Astrocyte (in vitro differentiated cells and primary cell): Measurements from ENCODE around the gene EPOP. TPM values are rescaled to one million over a fixed set of nuclear protein-coding genes. Genes with fewer than 3 reads are reported as not detected.

Source experiments
- DNase-seq: peaks from one replicate; pipeline ENCODE4 v3.0.0-alpha.2; 2010; ENCODE audit warnings: low read depth
- FAIRE-seq: peaks from 2 replicates; lab custom pipeline; 2011; peaks lifted over from hg19 to GRCh38; lab: Jason Lieb, UNC
- H2AFZ ChIP-seq: 2 replicates; pipeline ENCODE4 v1.6.0; 2012; ENCODE audit warnings: low read depth, low read length, inconsistent platforms
- H3K27ac ChIP-seq: 2 replicates; pipeline ENCODE4 v1.5.1; 2011; ENCODE audit warnings: low read depth, low read length, inconsistent platforms
- H3K27me3 ChIP-seq: 2 replicates; pipeline ENCODE4 v1.6.0; 2011; ENCODE audit warnings: low read length, inconsistent platforms; ENCODE audit not compliant: insufficient read depth
- H3K36me3 ChIP-seq: 2 replicates; pipeline ENCODE4 v1.5.1; 2011; ENCODE audit warnings: low read length, inconsistent platforms; ENCODE audit not compliant: insufficient read depth
- H3K4me1 ChIP-seq: 2 replicates; pipeline ENCODE4 v1.5.1; 2011; ENCODE audit warnings: low read length, inconsistent platforms; ENCODE audit not compliant: insufficient read depth
- H3K4me2 ChIP-seq: 2 replicates; pipeline ENCODE4 v1.6.0; 2012; ENCODE audit warnings: low read length, inconsistent platforms
- H3K4me3 ChIP-seq: 2 replicates; pipeline ENCODE4 v1.5.1; 2011; ENCODE audit warnings: low read depth, mild to moderate bottlenecking, low read length, inconsistent platforms; ENCODE audit not compliant: insufficient read depth
- H3K79me2 ChIP-seq: 2 replicates; pipeline ENCODE4 v1.6.0; 2012; ENCODE audit warnings: mild to moderate bottlenecking, low read length, inconsistent platforms; ENCODE audit not compliant: insufficient read depth
- H3K9ac ChIP-seq: 2 replicates; pipeline ENCODE4 v1.6.0; 2012; ENCODE audit warnings: mild to moderate bottlenecking, low read length, inconsistent platforms
- H3K9me3 ChIP-seq: 2 replicates; pipeline ENCODE4 v1.5.1; 2012; ENCODE audit warnings: low read depth, mild to moderate bottlenecking, low read length, inconsistent platforms; ENCODE audit not compliant: insufficient read depth
- H4K20me1 ChIP-seq: 2 replicates; pipeline ENCODE4 v1.6.0; 2012; ENCODE audit warnings: low read length, inconsistent platforms; ENCODE audit not compliant: insufficient read depth
- H3K27ac Mint-ChIP-seq: one replicate; pipeline ENCODE4 v1.8.0; 2021; ENCODE audit warnings: mild to moderate bottlenecking, mixed read lengths; ENCODE audit not compliant: unreplicated experiment
- H3K27me3 Mint-ChIP-seq: one replicate; pipeline ENCODE4 v1.8.0; 2021; ENCODE audit warnings: low read depth, mixed read lengths; ENCODE audit not compliant: unreplicated experiment
- H3K36me3 Mint-ChIP-seq: one replicate; pipeline ENCODE4 v1.8.0; 2021; ENCODE audit warnings: low read depth, mixed read lengths; ENCODE audit not compliant: unreplicated experiment
- H3K4me1 Mint-ChIP-seq: one replicate; pipeline ENCODE4 v1.8.0; 2021; ENCODE audit warnings: low read depth, mixed read lengths; ENCODE audit not compliant: unreplicated experiment
- H3K4me3 Mint-ChIP-seq: one replicate; pipeline ENCODE4 v1.8.0; 2021; ENCODE audit warnings: mild to moderate bottlenecking, moderate library complexity, mixed read lengths; ENCODE audit not compliant: unreplicated experiment
- H3K9me3 Mint-ChIP-seq: one replicate; pipeline ENCODE4 v1.8.0; 2021; ENCODE audit warnings: mild to moderate bottlenecking, mixed read lengths; ENCODE audit not compliant: unreplicated experiment
- CTCF ChIP-seq: IDR thresholded peaks from 2 replicates; pipeline ENCODE4 v1.5.1; 2011; ENCODE audit warnings: low read depth, mild to moderate bottlenecking, inconsistent platforms, low read length, moderate library complexity; ENCODE audit not compliant: insufficient read depth
- EZH2 ChIP-seq: IDR thresholded peaks from 2 replicates; pipeline ENCODE4 v1.6.1; 2012; ENCODE audit warnings: mild to moderate bottlenecking, low read length, inconsistent platforms; ENCODE audit not compliant: insufficient read depth
- total RNA-seq: library from RNA; stranded (reverse); gene quantifications from 2 replicates; pipeline ENCODE4 v1.2.1, GENCODE V29; 2021

EPOP gene
- total RNA-seq, 1 donor from 2014 or later = 4.1 TPM

GRCh38 chr17:38697061-38697820 lies 22.5 kb upstream of the EPOP start:
- Mint-ChIP-seq H3K9me3 (peaks cover 2% of the 10 kb centered on the region), H3K4me3 (no peak overlapping the region), H3K36me3 (peaks cover 4% of the 10 kb centered on the region), H3K4me1 (peaks cover 4% of the 10 kb centered on the region), H3K27ac (no peak overlapping the region), H3K27me3 (peaks cover 34% of the 10 kb centered on the region)
- Histone ChIP-seq H2AFZ (no peak overlapping the region), H3K4me1 (peaks cover 10% of the 10 kb centered on the region), H3K79me2 (no peaks in the 10 kb centered on the region), H3K27me3 (peaks cover 13% of the 10 kb centered on the region), H4K20me1 (no peaks in the 10 kb centered on the region), H3K4me2 (no peak overlapping the region), H3K9ac (no peak overlapping the region), H3K4me3 (no peak overlapping the region), H3K36me3 (no peaks in the 10 kb centered on the region), H3K9me3 (no peaks in the 10 kb centered on the region), H3K27ac (no peak overlapping the region)
- no peak for DNase-seq
- TF ChIP-seq EZH2 (no peak), CTCF (no peak)
- FAIRE-seq = no peak

GRCh38 chr17:38693700-38694329 lies 19.1 kb upstream of the EPOP start:
- peaks cover 6% of the 10 kb centered on the region for H3K36me3 Mint-ChIP-seq
- peaks cover 46% of the 10 kb centered on the region for H3K27me3 Mint-ChIP-seq
- Histone ChIP-seq H4K20me1 (no peaks in the 10 kb centered on the region), H3K27ac (no peak overlapping the region), H3K9ac (no peak overlapping the region), H3K27me3 (peaks cover 13% of the 10 kb centered on the region), H3K4me2 (no peak overlapping the region), H3K4me1 (no peaks in the 10 kb centered on the region), H3K9me3 (no peaks in the 10 kb centered on the region), H3K36me3 (no peaks in the 10 kb centered on the region), H3K4me3 (no peak overlapping the region), H3K79me2 (no peaks in the 10 kb centered on the region), H2AFZ (peak overlapping the region; percentile 50)
- no peak overlapping the region for H3K27ac Mint-ChIP-seq
- H3K4me1 Mint-ChIP-seq = no peaks in the 10 kb centered on the region
- FAIRE-seq = no peak
- H3K4me3 Mint-ChIP-seq = no peak overlapping the region
- peaks cover 2% of the 10 kb centered on the region for H3K9me3 Mint-ChIP-seq
- TF ChIP-seq CTCF (no peak), EZH2 (no peak)
- DNase-seq = peak; percentile 16

- Mint-ChIP-seq H3K4me1 (peaks cover 2% of the 10 kb centered on the region), H3K27ac (no peak overlapping the region), H3K9me3 (no peaks in the 10 kb centered on the region), H3K4me3 (no peak overlapping the region), H3K27me3 (peaks cover 35% of the 10 kb centered on the region), H3K36me3 (peaks cover 6% of the 10 kb centered on the region)
- H3K9ac ChIP-seq = no peak overlapping the region
- H2AFZ ChIP-seq = no peak overlapping the region
- FAIRE-seq (no peak), DNase-seq (no peak)
- H3K79me2 ChIP-seq = no peaks in the 10 kb centered on the region
- no peaks in the 10 kb centered on the region for H3K27me3 ChIP-seq
- H3K4me1 ChIP-seq = no peaks in the 10 kb centered on the region
- H3K9me3 ChIP-seq = no peaks in the 10 kb centered on the region
- H4K20me1 ChIP-seq = no peaks in the 10 kb centered on the region
- no peak overlapping the region for H3K4me3 ChIP-seq
- TF ChIP-seq EZH2 (no peak), CTCF (no peak)
- H3K4me2 ChIP-seq = no peak overlapping the region
- no peaks in the 10 kb centered on the region for H3K36me3 ChIP-seq
- no peak overlapping the region for H3K27ac ChIP-seq
Observed at GRCh38 chr17:38691154-38691553, 16.4 kb upstream of the EPOP start.
